Parathyroid adenoma (tissue), 2 donors: Measurements from ENCODE around the gene IFNA2.
A peak's percentile ranks its signal among the peaks of the same experiment; 100 is the strongest.

Experiments used
- H2AFZ ChIP-seq: fragments of 300-600 bp; sonication (generic); one replicate; pipeline ENCODE4 v1.7.0; 2017; ENCODE audit warnings: antibody characterized with exemption, mild to moderate bottlenecking
- H3K27ac ChIP-seq: fragments of 300-600 bp; sonication (generic); one replicate; pipeline ENCODE4 v1.7.0; 2017
- H3K27me3 ChIP-seq: fragments of 300-600 bp; sonication (generic); one replicate; pipeline ENCODE4 v1.7.0; 2017; ENCODE audit warnings: low read length; ENCODE audit not compliant: control insufficient read depth, insufficient read depth
- H3K36me3 ChIP-seq: fragments of 300-600 bp; sonication (generic); one replicate; pipeline ENCODE4 v1.7.0; 2017; ENCODE audit warnings: low read length; ENCODE audit not compliant: control insufficient read depth, insufficient read depth
- H3K4me1 ChIP-seq: fragments of 300-600 bp; sonication (generic); one replicate; pipeline ENCODE4 v1.7.0; 2017; ENCODE audit warnings: control low read depth
- H3K4me2 ChIP-seq: fragments of 300-600 bp; sonication (generic); one replicate; pipeline ENCODE4 v1.7.0; 2017; ENCODE audit warnings: low read length
- H3K4me3 ChIP-seq: fragments of 300-600 bp; sonication (generic); one replicate; pipeline ENCODE4 v1.7.0; 2017; ENCODE audit warnings: low read depth, low read length
- H3K79me2 ChIP-seq: fragments of 300-600 bp; sonication (generic); one replicate; pipeline ENCODE4 v1.7.0; 2017; ENCODE audit warnings: control low read depth
- H3K9ac ChIP-seq: fragments of 300-600 bp; sonication (generic); one replicate; pipeline ENCODE4 v1.7.0; 2017; ENCODE audit warnings: mild to moderate bottlenecking
- H3K9me3 ChIP-seq: fragments of 300-600 bp; sonication (generic); one replicate; pipeline ENCODE4 v1.7.0; 2017; ENCODE audit warnings: low read length; ENCODE audit not compliant: control insufficient read depth
- TF ChIP-seq, protein P1 (sequence below): fragments of 300-600 bp; sonication (generic); IDR thresholded peaks from one replicate; pipeline ENCODE4 v1.7.0; 2017; ENCODE audit warnings: antibody characterized with exemption, mild to moderate bottlenecking
- donor health status: primary hyperparathyroidism.

Gene IFNA2

DNA sequence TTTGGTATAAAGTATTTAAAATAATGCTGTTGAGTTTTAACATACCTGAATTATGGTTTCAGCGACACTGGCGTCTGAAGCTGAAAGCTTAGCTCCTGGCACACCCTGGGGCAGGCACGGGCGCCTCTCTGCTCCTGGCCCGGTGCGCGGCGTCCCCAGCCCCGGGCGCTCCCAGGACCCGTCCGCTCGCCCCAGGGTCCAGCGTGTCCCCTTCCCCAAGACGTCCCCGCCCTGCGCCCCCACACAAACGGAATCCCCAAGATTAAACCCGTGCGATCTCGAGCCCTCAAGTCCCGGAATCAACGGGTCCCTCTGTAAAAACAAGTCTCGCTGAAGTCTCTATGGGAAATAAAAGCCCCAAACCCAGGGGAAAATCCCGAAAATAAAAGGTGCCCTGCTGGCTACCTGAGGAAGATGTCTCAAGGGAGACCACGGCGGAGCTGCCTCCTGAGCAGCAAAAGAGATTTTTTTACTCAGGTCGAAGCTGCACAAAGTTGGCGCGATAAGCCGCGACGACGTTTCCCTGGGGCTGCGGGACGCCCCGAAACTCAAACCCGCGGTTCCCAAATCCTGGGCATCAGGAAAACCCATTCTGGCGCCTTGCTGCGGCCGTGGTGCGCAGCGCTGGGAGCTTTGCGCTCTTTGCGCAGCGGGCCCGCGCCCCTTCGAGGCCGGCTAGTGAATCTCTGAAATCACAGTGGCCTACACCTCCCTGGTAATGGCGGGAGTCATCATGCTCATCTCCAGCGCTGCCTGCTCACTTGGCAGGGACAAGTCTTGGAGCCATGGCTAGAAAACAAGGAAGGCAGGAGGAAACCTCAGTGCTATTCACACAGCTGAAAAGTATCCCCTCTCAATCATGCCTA lies 17.4 kb upstream of the IFNA2 start:
- H3K4me1 ChIP-seq: no peaks in the 10 kb centered on the region
- H3K27me3 ChIP-seq: peaks cover 3% of the 10 kb centered on the region
- H3K36me3 ChIP-seq: no peaks in the 10 kb centered on the region
- no peaks in the 10 kb centered on the region for H3K79me2 ChIP-seq
- H3K9ac ChIP-seq: no peak overlapping the region
- H3K27ac ChIP-seq: no peak overlapping the region
- no peak overlapping the region for H3K4me3 ChIP-seq
- peak overlapping the region; percentile 21 for H3K4me2 ChIP-seq
- H3K9me3 ChIP-seq: no peaks in the 10 kb centered on the region
- H2AFZ ChIP-seq: no peak overlapping the region
- TF ChIP-seq, protein P1, sequence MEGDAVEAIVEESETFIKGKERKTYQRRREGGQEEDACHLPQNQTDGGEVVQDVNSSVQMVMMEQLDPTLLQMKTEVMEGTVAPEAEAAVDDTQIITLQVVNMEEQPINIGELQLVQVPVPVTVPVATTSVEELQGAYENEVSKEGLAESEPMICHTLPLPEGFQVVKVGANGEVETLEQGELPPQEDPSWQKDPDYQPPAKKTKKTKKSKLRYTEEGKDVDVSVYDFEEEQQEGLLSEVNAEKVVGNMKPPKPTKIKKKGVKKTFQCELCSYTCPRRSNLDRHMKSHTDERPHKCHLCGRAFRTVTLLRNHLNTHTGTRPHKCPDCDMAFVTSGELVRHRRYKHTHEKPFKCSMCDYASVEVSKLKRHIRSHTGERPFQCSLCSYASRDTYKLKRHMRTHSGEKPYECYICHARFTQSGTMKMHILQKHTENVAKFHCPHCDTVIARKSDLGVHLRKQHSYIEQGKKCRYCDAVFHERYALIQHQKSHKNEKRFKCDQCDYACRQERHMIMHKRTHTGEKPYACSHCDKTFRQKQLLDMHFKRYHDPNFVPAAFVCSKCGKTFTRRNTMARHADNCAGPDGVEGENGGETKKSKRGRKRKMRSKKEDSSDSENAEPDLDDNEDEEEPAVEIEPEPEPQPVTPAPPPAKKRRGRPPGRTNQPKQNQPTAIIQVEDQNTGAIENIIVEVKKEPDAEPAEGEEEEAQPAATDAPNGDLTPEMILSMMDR: no peak

DNA sequence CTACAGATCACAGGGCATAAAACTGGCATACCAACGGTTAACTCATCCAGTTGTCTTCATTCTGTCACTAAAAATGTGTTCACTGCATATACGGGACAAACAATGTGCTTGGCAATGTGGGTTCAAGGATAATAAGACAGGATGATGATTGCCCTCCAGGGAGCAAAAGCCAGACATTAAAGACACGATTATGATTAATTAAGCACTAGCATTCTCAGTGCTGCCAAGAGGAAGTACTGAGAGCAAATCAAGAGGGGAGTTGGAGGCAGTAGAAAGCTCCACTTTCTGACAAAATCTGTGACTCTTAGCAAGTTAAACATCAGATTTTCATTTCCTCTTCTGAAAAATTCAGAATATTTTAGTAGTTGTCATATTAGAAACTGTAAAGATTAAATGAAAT lies 14.8 kb upstream of the IFNA2 start:
- H3K4me1 ChIP-seq: no peaks in the 10 kb centered on the region
- TF ChIP-seq, protein P1: no peak
- H3K79me2 ChIP-seq: no peaks in the 10 kb centered on the region
- H3K27ac ChIP-seq: no peak overlapping the region
- H3K36me3 ChIP-seq: no peaks in the 10 kb centered on the region
- no peaks in the 10 kb centered on the region for H3K9me3 ChIP-seq
- H3K4me2 ChIP-seq: no peak overlapping the region
- no peak overlapping the region for H2AFZ ChIP-seq
- H3K27me3 ChIP-seq: peaks cover 3% of the 10 kb centered on the region
- H3K9ac ChIP-seq: no peak overlapping the region
- H3K4me3 ChIP-seq: no peak overlapping the region

DNA sequence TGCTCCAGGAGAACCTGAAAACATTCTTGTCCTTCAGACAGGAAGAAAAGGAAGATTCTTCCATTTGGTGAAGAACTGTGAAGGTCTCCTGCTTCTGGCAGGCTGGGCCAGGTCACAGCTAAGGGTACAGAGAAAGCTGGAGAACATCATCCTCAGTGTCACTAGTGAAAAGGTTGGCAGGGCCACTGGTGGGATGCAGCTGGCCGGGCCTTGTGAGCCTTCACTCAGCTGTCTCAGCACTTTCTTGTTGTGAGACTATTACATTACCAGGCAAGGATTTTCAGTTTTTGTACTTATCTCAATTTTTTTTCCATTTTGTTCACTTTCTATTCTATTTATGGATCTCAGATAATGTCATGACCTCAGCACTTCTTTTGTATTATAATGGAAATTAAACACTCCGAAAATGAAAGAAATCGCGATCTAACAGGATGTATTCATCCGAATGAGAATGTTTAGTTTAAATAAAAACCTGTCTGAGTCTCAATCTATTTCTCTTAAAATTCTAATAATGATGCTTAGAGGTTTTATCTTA lies 13.8 kb upstream of the IFNA2 start:
- H3K27ac ChIP-seq: no peak overlapping the region
- TF ChIP-seq, protein P1: no peak
- H3K9ac ChIP-seq: no peak overlapping the region
- H2AFZ ChIP-seq: no peak overlapping the region
- no peak overlapping the region for H3K4me2 ChIP-seq
- H3K27me3 ChIP-seq: peaks cover 3% of the 10 kb centered on the region
- H3K9me3 ChIP-seq: no peaks in the 10 kb centered on the region
- no peak overlapping the region for H3K4me3 ChIP-seq
- no peaks in the 10 kb centered on the region for H3K36me3 ChIP-seq
- no peaks in the 10 kb centered on the region for H3K4me1 ChIP-seq
- no peaks in the 10 kb centered on the region for H3K79me2 ChIP-seq

DNA sequence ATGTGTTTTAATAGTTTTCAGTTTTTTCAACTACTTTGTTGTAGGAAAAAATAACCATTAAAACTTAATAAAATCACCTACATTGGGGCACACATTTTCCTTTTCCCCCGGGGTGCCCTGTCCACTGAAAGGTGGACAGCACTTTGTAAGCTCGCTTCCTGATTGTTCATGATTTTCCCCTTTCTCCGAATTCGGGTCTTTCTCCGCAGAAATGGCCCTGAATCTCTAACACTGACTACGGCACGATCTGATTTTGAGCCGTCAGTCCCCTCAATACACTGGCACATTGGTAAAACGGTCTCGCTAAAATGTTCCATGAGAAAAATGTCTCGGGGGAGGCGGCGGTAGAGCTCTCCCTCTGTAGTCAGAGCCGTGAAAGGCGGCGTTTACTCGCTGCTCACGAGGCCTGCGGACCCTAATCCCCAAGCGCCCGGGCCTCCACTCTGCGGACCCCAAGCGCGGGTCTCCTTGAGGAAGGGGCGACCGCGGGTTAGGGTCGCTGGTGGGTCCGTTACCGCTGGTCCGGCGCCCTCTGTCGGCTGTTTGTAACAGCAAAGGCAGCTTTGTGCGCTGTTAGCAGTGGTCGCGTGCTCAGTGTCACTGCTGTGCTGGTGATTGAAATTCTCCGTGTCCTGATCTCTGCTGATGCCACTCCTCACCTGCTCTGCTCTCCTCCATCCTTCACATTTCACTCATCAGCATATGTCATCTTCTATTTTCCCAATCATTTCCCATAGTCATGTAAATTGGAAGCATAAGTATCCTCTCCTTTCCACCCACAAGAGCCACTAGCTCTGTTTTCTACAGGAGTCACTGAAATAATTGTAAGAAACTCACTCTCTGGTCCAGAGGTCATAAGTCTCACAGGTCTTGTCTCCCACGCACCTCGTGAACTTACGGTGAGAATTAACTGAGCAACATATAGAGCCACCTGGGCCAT lies 10.8 kb upstream of the IFNA2 start:
- TF ChIP-seq, protein P1: peak; percentile 52
- no peaks in the 10 kb centered on the region for H3K36me3 ChIP-seq
- H3K79me2 ChIP-seq: no peaks in the 10 kb centered on the region
- H3K27ac ChIP-seq: no peak overlapping the region
- H3K27me3 ChIP-seq: peaks cover 3% of the 10 kb centered on the region
- peak overlapping the region; percentile 54 for H2AFZ ChIP-seq
- H3K4me3 ChIP-seq: peak overlapping the region; percentile 35
- H3K4me2 ChIP-seq: peak overlapping the region; percentile 60
- H3K9me3 ChIP-seq: no peaks in the 10 kb centered on the region
- no peak overlapping the region for H3K9ac ChIP-seq
- no peaks in the 10 kb centered on the region for H3K4me1 ChIP-seq
